AG09319 (cell line): ENCODE measurements around the gene OLFM2.
A peak's percentile ranks its signal among the peaks of the same experiment; 100 is the strongest.

Experiments
- DNase-seq: peaks from one replicate; pipeline ENCODE4 v3.0.0-alpha.2; 2010; ENCODE audit warnings: low read depth; ENCODE audit errors: extremely low read depth
- TF ChIP-seq, protein P1 (sequence below): IDR thresholded peaks from 2 replicates; pipeline ENCODE4 v1.5.1; 2011; ENCODE audit warnings: low read depth, mild to moderate bottlenecking, inconsistent platforms, low read length, moderate library complexity

OLFM2 gene

DNA sequence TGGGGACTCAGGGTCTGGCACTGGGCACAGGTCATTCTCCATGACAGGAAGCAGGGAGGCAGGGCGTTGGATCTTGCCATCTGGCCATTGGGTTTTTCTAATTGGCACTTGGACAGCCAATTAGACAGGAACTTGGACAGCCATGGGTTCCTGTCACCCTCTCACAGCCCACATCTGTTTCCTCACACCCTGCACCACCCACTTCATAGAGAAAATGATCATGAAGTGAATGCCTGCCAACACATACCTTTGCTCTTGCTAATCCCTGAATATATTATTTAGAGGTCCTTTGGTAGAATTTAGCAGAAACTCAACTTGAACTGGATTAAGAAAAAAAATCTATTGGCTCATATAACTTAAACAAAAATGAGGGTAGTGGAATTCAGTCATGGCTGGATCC is 4.9 kb upstream of the OLFM2 start:
- no peak for DNase-seq
- TF ChIP-seq, protein P1, sequence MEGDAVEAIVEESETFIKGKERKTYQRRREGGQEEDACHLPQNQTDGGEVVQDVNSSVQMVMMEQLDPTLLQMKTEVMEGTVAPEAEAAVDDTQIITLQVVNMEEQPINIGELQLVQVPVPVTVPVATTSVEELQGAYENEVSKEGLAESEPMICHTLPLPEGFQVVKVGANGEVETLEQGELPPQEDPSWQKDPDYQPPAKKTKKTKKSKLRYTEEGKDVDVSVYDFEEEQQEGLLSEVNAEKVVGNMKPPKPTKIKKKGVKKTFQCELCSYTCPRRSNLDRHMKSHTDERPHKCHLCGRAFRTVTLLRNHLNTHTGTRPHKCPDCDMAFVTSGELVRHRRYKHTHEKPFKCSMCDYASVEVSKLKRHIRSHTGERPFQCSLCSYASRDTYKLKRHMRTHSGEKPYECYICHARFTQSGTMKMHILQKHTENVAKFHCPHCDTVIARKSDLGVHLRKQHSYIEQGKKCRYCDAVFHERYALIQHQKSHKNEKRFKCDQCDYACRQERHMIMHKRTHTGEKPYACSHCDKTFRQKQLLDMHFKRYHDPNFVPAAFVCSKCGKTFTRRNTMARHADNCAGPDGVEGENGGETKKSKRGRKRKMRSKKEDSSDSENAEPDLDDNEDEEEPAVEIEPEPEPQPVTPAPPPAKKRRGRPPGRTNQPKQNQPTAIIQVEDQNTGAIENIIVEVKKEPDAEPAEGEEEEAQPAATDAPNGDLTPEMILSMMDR: no peak

DNA sequence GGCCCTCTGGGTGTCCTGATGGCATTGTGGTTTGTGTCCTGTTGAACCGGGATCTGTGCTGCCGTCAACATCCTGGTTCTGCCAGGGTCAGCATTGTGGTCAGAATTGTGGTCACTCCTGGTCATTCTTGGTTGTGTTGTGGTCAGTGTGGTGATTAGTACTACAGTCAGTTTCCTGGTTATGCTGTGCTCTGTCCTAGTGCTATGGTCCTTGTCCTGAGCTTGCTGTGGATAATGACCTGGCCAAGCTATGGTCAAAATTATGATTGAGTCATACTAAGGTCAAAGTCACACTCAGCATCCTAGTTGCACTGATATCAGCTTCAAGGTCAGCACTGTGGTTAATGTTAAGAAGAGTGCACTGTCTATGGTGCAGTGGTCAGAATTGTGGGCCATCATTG is 4.5 kb upstream of the OLFM2 start:
- TF ChIP-seq, protein P1: no peak
- no peak for DNase-seq

DNA sequence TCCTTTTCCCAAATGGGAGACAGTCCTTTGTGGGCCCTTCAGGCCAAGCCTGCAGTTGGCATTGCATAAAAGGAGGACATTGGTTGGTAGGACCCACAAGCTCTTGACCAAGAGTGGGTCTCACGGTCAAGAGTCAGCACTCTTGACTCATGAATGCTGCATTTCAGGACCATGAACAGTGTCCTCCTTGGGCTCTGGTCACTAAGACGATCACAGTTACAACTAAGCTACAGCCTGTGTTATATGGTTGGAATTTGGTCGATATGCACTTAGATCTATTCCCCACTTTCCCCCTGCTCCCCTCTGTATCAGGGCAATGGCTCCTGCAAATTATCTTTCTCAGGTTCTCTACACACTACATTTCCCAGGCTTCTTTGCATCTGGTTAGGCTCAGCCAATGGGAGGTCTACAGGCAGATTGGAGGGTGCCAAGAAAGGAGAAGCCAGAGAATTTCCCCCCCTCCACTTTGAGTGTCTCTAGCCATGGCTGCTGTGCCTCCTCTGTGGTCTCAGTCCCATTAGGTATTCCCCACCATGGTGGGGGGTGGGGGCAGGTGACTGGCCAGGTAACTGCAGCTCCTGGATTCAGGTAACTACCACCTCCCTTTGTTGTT is 3.1 kb upstream of the OLFM2 start:
- TF ChIP-seq, protein P1: no peak
- DNase-seq: no peak

DNA sequence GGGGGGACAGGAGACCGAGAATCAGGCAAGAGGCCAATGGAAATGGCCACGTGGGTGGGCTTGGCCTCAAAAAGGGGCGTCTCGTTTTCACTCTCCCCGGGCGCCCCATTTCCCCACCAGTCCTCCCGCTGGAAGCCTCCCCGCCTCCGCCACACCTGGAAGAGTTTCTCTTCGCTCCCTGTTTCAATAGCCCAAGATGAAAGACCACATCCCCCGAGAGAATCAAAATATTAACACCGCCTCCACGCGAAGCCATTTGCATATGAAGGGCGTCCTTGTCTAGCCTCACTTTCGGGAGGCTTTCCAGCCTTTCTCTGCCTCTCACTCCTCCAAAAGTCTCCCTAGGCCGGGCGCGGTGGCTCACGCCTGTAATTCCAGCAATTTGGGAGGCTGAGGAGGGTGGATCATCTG is 691 bp upstream of the OLFM2 start:
- TF ChIP-seq, protein P1: no peak
- no peak for DNase-seq

DNA sequence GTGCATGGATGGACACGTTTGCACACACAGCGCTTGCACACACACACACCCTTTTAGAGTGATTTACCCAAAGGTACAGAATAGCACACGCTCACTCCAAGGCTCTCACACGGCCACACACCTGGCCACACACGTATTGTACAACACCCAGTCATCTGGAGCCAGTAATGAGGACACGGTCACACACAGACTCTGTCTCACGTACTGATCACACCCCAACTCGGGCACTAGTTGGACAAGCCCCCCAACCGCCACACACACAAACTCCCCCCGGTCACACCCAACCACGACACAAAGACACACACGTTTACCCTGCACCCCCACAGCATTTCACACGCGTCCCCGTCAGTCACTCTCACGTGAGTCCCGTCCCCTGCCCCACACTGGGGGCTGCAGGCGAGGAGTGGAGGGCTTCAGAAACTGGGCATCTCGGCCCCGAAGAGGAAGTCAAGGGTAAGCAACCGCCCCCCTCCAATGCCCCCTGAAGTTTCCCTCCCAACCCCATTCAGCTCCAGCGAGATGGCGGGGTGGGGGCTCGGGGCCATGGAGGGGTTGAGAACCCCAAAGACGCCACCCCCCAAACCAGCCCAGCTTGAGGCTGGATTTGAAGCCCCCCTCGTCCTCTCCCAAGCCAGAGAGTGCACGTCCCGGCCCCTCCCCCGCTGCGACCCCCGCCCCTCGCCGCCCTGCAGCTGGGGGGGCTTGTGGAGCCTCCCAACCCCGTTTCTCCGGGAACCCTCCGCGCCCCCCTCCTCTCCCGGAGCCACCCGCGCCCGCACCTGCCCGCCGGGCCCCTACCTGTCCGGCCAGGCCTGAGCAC is 599 bp downstream of the OLFM2 start:
- TF ChIP-seq, protein P1: no peak
- no peak for DNase-seq

DNA sequence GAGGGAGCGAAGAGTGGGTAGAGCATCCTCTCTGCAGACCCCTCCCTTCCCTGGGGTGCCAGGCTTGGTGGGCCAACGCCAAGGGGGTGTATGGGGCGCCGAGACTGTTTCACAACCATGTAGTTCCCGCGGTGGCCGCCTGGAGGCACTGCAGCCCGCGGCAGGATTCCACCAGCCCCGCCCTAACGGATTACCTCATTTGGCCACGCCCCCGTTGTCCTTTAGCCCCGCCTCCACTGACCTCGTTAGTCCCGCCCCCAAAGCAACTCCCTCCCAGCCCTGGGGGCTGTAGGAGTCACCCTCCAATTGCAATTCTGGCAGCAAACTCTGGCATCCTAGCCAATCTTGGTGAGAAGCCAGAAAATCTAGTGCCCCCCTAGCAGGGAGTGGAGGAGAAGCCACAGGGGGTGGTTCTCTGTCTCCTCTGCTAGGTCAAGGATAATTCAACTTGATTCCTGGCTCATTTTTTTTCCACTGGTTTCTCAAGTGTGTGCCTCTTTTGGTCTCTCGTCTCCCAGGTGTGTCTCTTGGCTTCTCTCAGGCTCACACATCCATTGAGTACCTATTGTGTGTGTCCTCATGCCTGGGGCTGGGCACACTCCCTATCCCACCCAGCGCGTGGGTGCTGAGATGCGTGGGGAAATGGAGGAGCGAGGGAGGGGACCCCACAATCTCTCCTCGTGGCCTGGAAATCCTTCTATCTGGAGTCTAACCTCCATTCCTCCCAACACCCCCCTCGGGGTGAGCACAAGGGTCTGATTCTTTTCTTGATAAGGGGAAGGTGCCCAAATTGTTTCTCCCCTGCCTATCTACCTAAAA is 2.0 kb downstream of the OLFM2 start:
- DNase-seq: no peak
- TF ChIP-seq, protein P1: peak; percentile 91

DNA sequence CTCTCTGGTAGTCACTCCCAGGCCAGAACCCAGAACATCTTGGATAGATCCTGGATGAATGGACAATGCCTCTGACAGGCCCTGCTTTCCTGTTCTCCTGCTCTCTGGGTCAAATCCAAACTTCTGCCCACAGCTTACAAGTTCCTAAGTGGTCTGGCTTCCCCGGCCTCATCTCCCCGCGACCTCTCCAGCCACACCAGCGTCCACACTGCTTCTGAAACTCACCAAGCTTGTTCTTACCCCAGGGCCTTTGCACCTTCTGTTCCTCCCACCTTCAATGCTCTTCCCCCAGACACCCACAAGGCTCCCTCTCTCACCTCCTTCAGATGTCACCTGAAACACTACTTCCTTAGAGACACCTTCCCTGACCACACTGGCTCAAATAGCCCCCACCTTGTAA is 3.5 kb downstream of the OLFM2 start:
- TF ChIP-seq, protein P1: no peak

More for the DNA sequence above, 3.5 kb downstream of the OLFM2 start:
- DNase-seq: no peak
